H1 (cell line): ENCODE results near the gene KIAA1586. TPM values are rescaled to one million over a fixed set of nuclear protein-coding genes. Genes with fewer than 3 reads are reported as not detected.

ENCODE experiments used
- CTCF ChIA-PET: fragments of 300-600 bp; sonication (Branson Sonifier 250); formaldehyde crosslinking; loops from one replicate; lab custom pipeline; 2021; ENCODE audit not compliant: partially characterized antibody; lab: Charles Lee
- POLR2A ChIA-PET: fragments of 300-600 bp; sonication (Branson Sonifier 250); formaldehyde crosslinking; loops from one replicate; lab custom pipeline; 2021; ENCODE audit warnings: inconsistent platforms; ENCODE audit not compliant: partially characterized antibody; lab: Charles Lee
- DNase-seq, 2 experiments: peaks; one replicate each; pipeline versions ENCODE4 v3.0.0 to v3.0.0-alpha.2; 2010 to 2022; ENCODE audit warnings: low spot score in 2 of 2, low read depth in 1 of 2, mixed read lengths in 1 of 2
- FAIRE-seq: peaks from 2 replicates; lab custom pipeline; 2011; peaks lifted over from hg19 to GRCh38; lab: Jason Lieb, UNC
- H2AFZ ChIP-seq: 2 replicates; pipeline ENCODE4 v1.8.1; 2012; ENCODE audit warnings: low read length, inconsistent platforms
- H2AK5ac ChIP-seq: 2 replicates; pipeline ENCODE4 v1.6.1; 2013; ENCODE audit warnings: low read depth, low read length
- H2BK120ac ChIP-seq: replicated peaks from 2 replicates; pipeline ENCODE3; 2013; ENCODE audit warnings: low read depth, low read length, inconsistent platforms
- H2BK12ac ChIP-seq: 2 replicates; pipeline ENCODE4 v1.6.1; 2013; ENCODE audit warnings: low read depth, low read length
- H2BK15ac ChIP-seq: 2 replicates; pipeline ENCODE4 v1.6.1; 2013; ENCODE audit warnings: low read length
- H2BK20ac ChIP-seq: 2 replicates; pipeline ENCODE4 v1.6.1; 2013; ENCODE audit warnings: low read length
- H2BK5ac ChIP-seq: 2 replicates; pipeline ENCODE4 v1.6.1; 2013; ENCODE audit warnings: low read depth, low read length
- H3K14ac ChIP-seq: 2 replicates; pipeline ENCODE4 v1.6.1; 2013; ENCODE audit warnings: inconsistent platforms; ENCODE audit not compliant: insufficient read length
- H3K18ac ChIP-seq: 2 replicates; pipeline ENCODE4 v1.6.1; 2013; ENCODE audit warnings: low read length; ENCODE audit errors: extremely low read depth
- H3K23ac ChIP-seq: 2 replicates; pipeline ENCODE4 v1.6.1; 2013; ENCODE audit warnings: inconsistent platforms; ENCODE audit not compliant: insufficient read length
- H3K23me2 ChIP-seq: 2 replicates; pipeline ENCODE4 v1.6.1; 2013; ENCODE audit warnings: low read depth, low read length
- H3K27ac ChIP-seq: 2 replicates; pipeline ENCODE4 v1.6.1; 2011; ENCODE audit warnings: low read depth, low read length, inconsistent platforms
- H3K27me3 ChIP-seq, 4 experiments: replicated peaks in 1 of 4; 1 replicate in 1 of 4; 2 replicates in 3 of 4; pipeline versions ENCODE4 v1.6.1 to v1.8.1; 2011 to 2013; ENCODE audit warnings: low read length in 3 of 4, mild to moderate bottlenecking in 3 of 4, inconsistent platforms in 2 of 4, mixed read lengths in 2 of 4, moderate library complexity in 1 of 4; ENCODE audit not compliant: control insufficient read depth in 3 of 4, insufficient read depth in 3 of 4; ENCODE audit errors: extremely low read depth in 1 of 4
- H3K36me3 ChIP-seq, 4 experiments: 2 replicates each; pipeline versions ENCODE4 v1.6.1 to v1.8.1; 2011 to 2013; ENCODE audit warnings: mild to moderate bottlenecking in 4 of 4, low read length in 3 of 4, moderate library complexity in 2 of 4, control low read depth in 1 of 4, inconsistent platforms in 1 of 4; ENCODE audit not compliant: insufficient read depth in 4 of 4, control insufficient read depth in 2 of 4
- H3K4ac ChIP-seq: replicated peaks from 2 replicates; pipeline ENCODE3; 2013; ENCODE audit warnings: low read length, low read depth, mixed read lengths, inconsistent platforms; ENCODE audit not compliant: insufficient read length
- H3K4me1 ChIP-seq, 4 experiments: replicated peaks in 1 of 4; 1 replicate in 1 of 4; 2 replicates in 3 of 4; pipeline versions ENCODE4 v1.6.1 to v1.8.1; 2011 to 2013; ENCODE audit warnings: low read length in 3 of 4, inconsistent platforms in 2 of 4, mixed read lengths in 1 of 4; ENCODE audit not compliant: insufficient read depth in 4 of 4, control insufficient read depth in 3 of 4
- H3K4me2 ChIP-seq, 2 experiments: 2 replicates each; pipeline versions ENCODE4 v1.6.1 to v1.8.1; 2011 to 2013; ENCODE audit warnings: low read depth in 2 of 2, low read length in 2 of 2, control low read depth in 1 of 2, inconsistent platforms in 1 of 2, mild to moderate bottlenecking in 1 of 2; ENCODE audit not compliant: insufficient read depth in 1 of 2
- H3K4me3 ChIP-seq, 4 experiments: fragments of 200-600, 300-600 bp in 1 of 4; sonication (generic), shearing (Covaris generic), sonication (Bioruptor Twin) in 1 of 4; 2 replicates each; pipeline versions ENCODE4 v1.5.1 to v1.8.1; 2011 to 2016; ENCODE audit warnings: low read length in 4 of 4, low read depth in 3 of 4, control low read depth in 2 of 4, inconsistent platforms in 2 of 4, mild to moderate bottlenecking in 2 of 4, mixed read lengths in 1 of 4, moderate library complexity in 1 of 4; ENCODE audit not compliant: insufficient read depth in 2 of 4; ENCODE audit errors: extremely low read depth in 1 of 4
- H3K56ac ChIP-seq: replicated peaks from 2 replicates; pipeline ENCODE3; 2013; ENCODE audit warnings: low read depth, mild to moderate bottlenecking, mixed read lengths, low read length, inconsistent platforms; ENCODE audit not compliant: insufficient read length
- H3K79me1 ChIP-seq: 2 replicates; pipeline ENCODE4 v1.6.1; 2013; ENCODE audit warnings: low read depth, low read length, control low read depth
- H3K79me2 ChIP-seq, 2 experiments: 2 replicates each; pipeline versions ENCODE4 v1.6.1 to v1.8.1; 2012 to 2013; ENCODE audit warnings: low read length in 2 of 2, mild to moderate bottlenecking in 2 of 2, inconsistent platforms in 1 of 2; ENCODE audit not compliant: insufficient read depth in 2 of 2, control insufficient read depth in 1 of 2
- H3K9ac ChIP-seq, 4 experiments: replicated peaks in 1 of 4; 1 replicate in 1 of 4; 2 replicates in 3 of 4; pipeline versions ENCODE4 v1.6.1 to v1.8.1; 2011 to 2013; ENCODE audit warnings: low read depth in 3 of 4, low read length in 3 of 4, control low read depth in 2 of 4, mild to moderate bottlenecking in 2 of 4, moderate library complexity in 2 of 4, inconsistent platforms in 1 of 4; ENCODE audit errors: extremely low read depth in 1 of 4
- H3K9me3 ChIP-seq, 2 experiments: 2 replicates each; pipeline versions ENCODE4 v1.6.1 to v1.8.1; 2012 to 2013; ENCODE audit warnings: mild to moderate bottlenecking in 2 of 2, moderate library complexity in 2 of 2, control low read depth in 1 of 2, inconsistent platforms in 1 of 2, low read depth in 1 of 2, low read length in 1 of 2, mixed read lengths in 1 of 2; ENCODE audit not compliant: insufficient read depth in 2 of 2
- H4K20me1 ChIP-seq, 2 experiments: replicated peaks in 1 of 2; 2 replicates each; pipeline versions ENCODE3 to v1.8.1; 2011 to 2013; ENCODE audit warnings: inconsistent platforms in 2 of 2, low read length in 2 of 2, mild to moderate bottlenecking in 1 of 2; ENCODE audit not compliant: insufficient read depth in 2 of 2, control insufficient read depth in 1 of 2
- H4K5ac ChIP-seq: 2 replicates; pipeline ENCODE4 v1.6.1; 2013; ENCODE audit warnings: low read length, low read depth, mixed read lengths, inconsistent platforms; ENCODE audit not compliant: insufficient read length
- H4K8ac ChIP-seq: 2 replicates; pipeline ENCODE4 v1.8.0; 2013; ENCODE audit warnings: mild to moderate bottlenecking, moderate library complexity, low read length, inconsistent platforms; ENCODE audit not compliant: insufficient read depth; ENCODE audit errors: extremely low read depth
- H4K91ac ChIP-seq: replicated peaks from 2 replicates; pipeline ENCODE3; 2013; ENCODE audit warnings: low read length, mixed read lengths, inconsistent platforms; ENCODE audit not compliant: insufficient read length
- ATF2 ChIP-seq: IDR thresholded peaks from 2 replicates; pipeline ENCODE4 v1.6.1; 2012; ENCODE audit warnings: low read length, inconsistent platforms
- ATF3 ChIP-seq: IDR thresholded peaks from 2 replicates; pipeline ENCODE4 v1.6.1; 2011; ENCODE audit warnings: low read depth, mild to moderate bottlenecking, low read length; ENCODE audit not compliant: insufficient read depth
- FOSL1 ChIP-seq: IDR thresholded peaks from 2 replicates; pipeline ENCODE4 v1.6.1; 2011; ENCODE audit warnings: mild to moderate bottlenecking, low read depth, low read length, moderate library complexity; ENCODE audit not compliant: insufficient read depth
- GABPA ChIP-seq: IDR thresholded peaks from 2 replicates; pipeline ENCODE4 v1.6.1; 2011; ENCODE audit warnings: mild to moderate bottlenecking, low read length, moderate library complexity, borderline replicate concordance; ENCODE audit not compliant: insufficient read depth
- KDM1A ChIP-seq: fragments of 200-600, 300-600 bp; sonication (generic); IDR thresholded peaks from 2 replicates; pipeline ENCODE4 v1.7.1; 2016; ENCODE audit warnings: mild to moderate bottlenecking, low read length, borderline replicate concordance
- SAP30 ChIP-seq: fragments of 300-600 bp; sonication (generic); IDR thresholded peaks from 2 replicates; pipeline ENCODE4 v1.7.1; 2012; ENCODE audit warnings: low read length, moderate library complexity, mild to moderate bottlenecking, inconsistent platforms; ENCODE audit not compliant: insufficient read depth, insufficient replicate concordance
- TEAD4 ChIP-seq: IDR thresholded peaks from 2 replicates; pipeline ENCODE4 v1.6.1; 2012; ENCODE audit warnings: low read depth, low read length, inconsistent platforms, mixed read lengths
- polyA plus RNA-seq, 7 experiments: library from polyadenylated mRNA; depleted of rRNA in 3 of 7; stranded (reverse) in 5 of 7; unstranded in 2 of 7; fragments of >200 nt in 5 of 7; fragments of 200-250 nt in 2 of 7; gene quantifications; 1 replicate in 5 of 7; 2 replicates in 1 of 7; 4 replicates in 1 of 7; pipeline versions ENCODE4 v1.2.1 to v1.2.3, GENCODE V29; 2011 to 2013; ENCODE audit warnings: missing spikeins in 2 of 7, mixed read lengths in 2 of 7
- total RNA-seq: library from RNA; stranded (reverse); fragmentation: NEBNext Ultra II Directional; extraction: Animal tissue kit (Norgen Biotek cat#: 25700); gene quantifications from 2 replicates; pipeline ENCODE4 v1.2.1, GENCODE V29; 2021

KIAA1586 gene
- total and polyA plus RNA-seq, 2 of the 8 experiments (the other 6 are each of a cell fraction or from before 2014, with no cell fraction given) = 2.1 to 24.4 TPM

- Histone ChIP-seq H2AFZ (no peak overlapping the region), H3K4me1 (no peaks in the 10 kb centered on the region), H3K9ac (no peak overlapping the region), H3K4me2 (no peak overlapping the region), H3K56ac (no peak overlapping the region), H4K91ac (no peak overlapping the region), H2BK5ac (no peak overlapping the region), H3K27ac (no peak overlapping the region), H3K23me2 (no peaks in the 10 kb centered on the region; the same call in 1 of the 2 replicates), H3K4me3 (no peak overlapping the region), H3K79me1 (no peaks in the 10 kb centered on the region), H3K14ac (no peak overlapping the region), H3K18ac (no peak overlapping the region), H2BK15ac (no peak overlapping the region), H3K36me3 (no peaks in the 10 kb centered on the region), H4K5ac (no peak overlapping the region), H2BK120ac (no peak overlapping the region), H2BK12ac (no peak overlapping the region), H2AK5ac (no peak overlapping the region), H3K4ac (no peak overlapping the region), H2BK20ac (no peak overlapping the region), H4K20me1 (no peaks in the 10 kb centered on the region), H3K27me3 (no peaks in the 10 kb centered on the region), H3K9me3 (peaks cover 11 to 13% of the 10 kb centered on the region in 2 experiments), H4K8ac (no peak overlapping the region), H3K79me2 (no peaks in the 10 kb centered on the region), H3K23ac (no peak overlapping the region)
- ChIA-PET CTCF (interaction anchor here (0.9 to 1.2 kb wide), 2 partner anchors 22 to 25 kb away, joined by 3 to 5 read pairs; no protein-coding TSS in a partner anchor), POLR2A (no interaction called here)
- FAIRE-seq = no peak
- no peak for DNase-seq
- no peak for TF ChIP-seq TEAD4
- no peak for TF ChIP-seq ATF3
- no peak for TF ChIP-seq ATF2
- TF ChIP-seq KDM1A = no peak
- no peak for TF ChIP-seq SAP30
- no peak for TF ChIP-seq FOSL1
- TF ChIP-seq GABPA = no peak
Measured at GRCh38 chr6:56999049-56999448, 47.4 kb upstream of the KIAA1586 start.
